K562 (cell line): ENCODE measurements around the gene PIK3CD. TPM values are rescaled to one million over a fixed set of nuclear protein-coding genes. Genes with fewer than 3 reads are reported as not detected.
A peak's percentile ranks its signal among the peaks of the same experiment; 100 is the strongest.

ENCODE experiments used
- ATF4 ChIP-seq: fragments of 450-650 bp; formaldehyde crosslinking; IDR thresholded peaks from 2 replicates; pipeline ENCODE4 v1.4.0; 2022; ENCODE audit warnings: mild to moderate bottlenecking, moderate library complexity
- E2F3 ChIP-seq: fragments of 250-450 bp; sonication (Bioruptor Pico); IDR thresholded peaks from 2 replicates; pipeline ENCODE4 v1.4.0; 2020; ENCODE audit warnings: mild to moderate bottlenecking
- ELF2 ChIP-seq: fragments of 250-450 bp; sonication (Bioruptor Pico); IDR thresholded peaks from 2 replicates; pipeline ENCODE4 v1.5.0; 2021; ENCODE audit warnings: mild to moderate bottlenecking
- FOXO4 ChIP-seq: fragments of 450-650 bp; formaldehyde crosslinking; IDR thresholded peaks from 2 replicates; pipeline ENCODE4 v1.4.0; 2020; ENCODE audit warnings: mild to moderate bottlenecking, moderate library complexity
- GTF2F1 ChIP-seq: IDR thresholded peaks from 2 replicates; pipeline ENCODE4 v1.6.1; 2011; ENCODE audit warnings: low read depth, low read length, improper control_type of control experiment
- HCFC1 ChIP-seq: IDR thresholded peaks from 2 replicates; pipeline ENCODE4 v1.6.1; 2012; ENCODE audit warnings: low read depth, low read length, improper control_type of control experiment
- IRF9 ChIP-seq: fragments of 450-650 bp; IDR thresholded peaks from 2 replicates; pipeline ENCODE4 v1.6.1; 2016; ENCODE audit warnings: missing biosample characterization, missing genetic modification characterization
- KLF16 ChIP-seq: IDR thresholded peaks from 2 replicates; pipeline ENCODE4 v1.6.1; 2016; ENCODE audit warnings: antibody characterized with exemption
- MAZ ChIP-seq, 2 experiments: fragments of 450-650 bp in 1 of 2; sonication (generic) in 1 of 2; formaldehyde crosslinking; IDR thresholded peaks in 1 of 2; conservative IDR thresholded peaks in 1 of 2; 2 replicates each; pipeline versions ENCODE4 v1.4.0 to v1.5.0; 2020; ENCODE audit warnings: mild to moderate bottlenecking in 1 of 2, missing genetic modification reagents in 1 of 2
- MEIS2 ChIP-seq: fragments of 450-650 bp; IDR thresholded peaks from 2 replicates; pipeline ENCODE4 v1.6.1; 2014; ENCODE audit warnings: mild to moderate bottlenecking; ENCODE audit not compliant: partially characterized antibody
- NBN ChIP-seq: fragments of 450-650 bp; IDR thresholded peaks from 2 replicates; pipeline ENCODE4 v1.6.1; 2016; ENCODE audit warnings: low read depth, mild to moderate bottlenecking
- NKRF ChIP-seq: fragments of 450-650 bp; IDR thresholded peaks from 2 replicates; pipeline ENCODE4 v1.6.1; 2016; ENCODE audit warnings: borderline replicate concordance
- PPARD ChIP-seq: fragments of 250-450 bp; sonication (Bioruptor Pico); IDR thresholded peaks from 2 replicates; pipeline ENCODE4 v1.8.0; 2022; ENCODE audit warnings: inconsistent platforms, mild to moderate bottlenecking, moderate library complexity
- RBFOX2 ChIP-seq: fragments of 200-400 bp; formaldehyde crosslinking; IDR thresholded peaks from 2 replicates; pipeline ENCODE4 v1.6.1; 2017; ENCODE audit warnings: low read depth, mild to moderate bottlenecking, low read length, moderate library complexity
- SMARCB1 ChIP-seq: IDR thresholded peaks from 2 replicates; pipeline ENCODE4 v1.6.1; 2011; ENCODE audit warnings: improper control_type of control experiment, low read depth; ENCODE audit not compliant: insufficient read length
- SRSF9 ChIP-seq: fragments of 200-400 bp; formaldehyde crosslinking; IDR thresholded peaks from 2 replicates; pipeline ENCODE4 v1.6.1; 2017; ENCODE audit warnings: low read depth, low read length, borderline replicate concordance
- TBP ChIP-seq: optimal IDR thresholded peaks from 2 replicates; pipeline ENCODE3; 2011; ENCODE audit warnings: low read depth, low read length, improper control_type of control experiment
- TEAD2 ChIP-seq: fragments of 450-650 bp; IDR thresholded peaks from 2 replicates; pipeline ENCODE4 v1.6.1; 2016; ENCODE audit warnings: missing genetic modification characterization, control low read depth, missing compliant biosample characterization
- USF1 ChIP-seq: sonication (generic); formaldehyde crosslinking; IDR thresholded peaks from 2 replicates; pipeline ENCODE4 v1.9.0; 2022; ENCODE audit warnings: mild to moderate bottlenecking, missing genetic modification reagents
- ZNF436 ChIP-seq: fragments of 250-450, 450-650 bp; sonication (Bioruptor Pico); formaldehyde crosslinking; IDR thresholded peaks from 2 replicates; pipeline ENCODE4 v1.7.0; 2020; ENCODE audit warnings: mild to moderate bottlenecking
- ZNF76 ChIP-seq: fragments of 250-450 bp; sonication (Bioruptor Pico); IDR thresholded peaks from 2 replicates; pipeline ENCODE4 v1.4.0; 2020; ENCODE audit warnings: mild to moderate bottlenecking, moderate library complexity, borderline replicate concordance
- polyA plus RNA-seq, 8 experiments: library from polyadenylated mRNA; depleted of rRNA in 4 of 8; stranded (reverse) in 5 of 8; unstranded in 3 of 8; fragments of >200 nt; fragmentation: Nextera tagmentation in 2 of 8; fragmentation: Illumina TruSeq in 1 of 8; extraction: Ambion mirVana in 2 of 8; extraction: Trizol in 1 of 8; gene quantifications; 2 replicates each; pipeline versions ENCODE4 v1.2.1 to v1.2.3, GENCODE V29; 2011 to 2014; ENCODE audit warnings: inconsistent platforms in 1 of 8, missing spikeins in 1 of 8
- total RNA-seq, 7 experiments: library from RNA; depleted of rRNA in 6 of 7; stranded (reverse); fragments of >200 nt in 6 of 7; fragmentation: Illumina TruSeq in 2 of 7; extraction: Trizol in 2 of 7; gene quantifications; 2 replicates each; pipeline versions ENCODE4 v1.2.1 to v1.2.3, GENCODE V29; 2011 to 2021; ENCODE audit warnings: low replicate concordance in 1 of 7

The PIK3CD gene
- total and polyA plus RNA-seq, 9 of the 15 experiments (the other 6 are each of a cell fraction or from before 2014, with no cell fraction given), result 1.8 to 20.8 (median 7.2) TPM

GRCh38 chr1:9724706-9725476, 73.4 kb downstream of the PIK3CD start (continued):
- TF ChIP-seq ATF4 (CRISPR knock-in tag), result no peak
- peak; percentile 80 for TF ChIP-seq KLF16
- TF ChIP-seq SRSF9, result no peak
- TF ChIP-seq NBN, result 0 out of 2 replicates have a peak, but pooled peaks have one; percentile 38
- TF ChIP-seq RBFOX2, result peak; percentile 21; the same call in 1 of the 2 replicates
- TF ChIP-seq PPARD (CRISPR knock-in tag), result no peak
- no peak for TF ChIP-seq HCFC1
- TF ChIP-seq E2F3, result 0 out of 2 replicates have a peak, but pooled peaks have one; percentile 0
- no peak for TF ChIP-seq MEIS2
- TF ChIP-seq FOXO4 (CRISPR knock-in tag), result no peak
- TF ChIP-seq ELF2 (CRISPR knock-in tag), result no peak
- no peak for TF ChIP-seq TBP
- no peak for TF ChIP-seq GTF2F1
- TF ChIP-seq IRF9 (tag), result no peak
- no peak for TF ChIP-seq NKRF
- TF ChIP-seq ZNF436 (CRISPR knock-in tag), result no peak
- TF ChIP-seq TEAD2 (tag), result no peak
- no peak; the same call in 1 of the 2 replicates for TF ChIP-seq USF1 (CRISPR knock-in tag)
- peak in 1 of 2 experiments; percentile 64; a peak in 2 of 4 replicates for TF ChIP-seq MAZ (CRISPR knock-in tag; conservative IDR thresholded peaks at IDR 0.05 in 1 of 2, IDR thresholded peaks at IDR 0.05 in 1 of 2)
- TF ChIP-seq SMARCB1, result no peak
- TF ChIP-seq ZNF76, result no peak
